ENCODE results near the gene ENTPD8.
"Not testable (repeated sequence)": the region's sequence is repeated elsewhere in the genome, so short reads cannot be mapped to it uniquely, and the experiment has no call there.

The ENTPD8 gene

GRCh38 chr9:137410236-137410890, 30.8 kb downstream of the ENTPD8 start:
- not testable (repeated sequence) for DNase-seq

- no peak for DNase-seq
These were observed 31.6 kb downstream of the ENTPD8 start for GRCh38 chr9:137409515-137409914.

GRCh38 chr9:137408651-137409405, 32.3 kb downstream of the ENTPD8 start:
- no peak for DNase-seq

GRCh38 chr9:137407590-137408300, 33.4 kb downstream of the ENTPD8 start:
- DNase-seq, result no peak

GRCh38 chr9:137406876-137407589, 34.1 kb downstream of the ENTPD8 start:
- DNase-seq, result peak; percentile 56

- no peak for DNase-seq
These were observed 34.9 kb downstream of the ENTPD8 start for GRCh38 chr9:137406085-137406760.

- DNase-seq, result no peak
These were observed 35.5 kb downstream of the ENTPD8 start for GRCh38 chr9:137405677-137406081.

- DNase-seq, result no peak
These were observed 36.1 kb downstream of the ENTPD8 start for GRCh38 chr9:137404961-137405567.

- no peak for DNase-seq
These were observed 37.9 kb downstream of the ENTPD8 start for GRCh38 chr9:137403269-137403668.

- DNase-seq, result no peak
These were observed 38.4 kb downstream of the ENTPD8 start for GRCh38 chr9:137402746-137403145.

GRCh38 chr9:137398561-137399468, 42.3 kb downstream of the ENTPD8 start:
- DNase-seq, result no peak

GRCh38 chr9:137397675-137398423, 43.3 kb downstream of the ENTPD8 start:
- DNase-seq, result no peak

GRCh38 chr9:137396634-137397367, 44.4 kb downstream of the ENTPD8 start:
- DNase-seq, result no peak

- DNase-seq, result no peak
These were observed 44.9 kb downstream of the ENTPD8 start for GRCh38 chr9:137396227-137396626.

GRCh38 chr9:137395666-137396010, 45.5 kb downstream of the ENTPD8 start:
- DNase-seq, result no peak

- no peak for DNase-seq
These were observed 46.1 kb downstream of the ENTPD8 start for GRCh38 chr9:137394866-137395665.

- DNase-seq, result no peak
These were observed 47.7 kb downstream of the ENTPD8 start for GRCh38 chr9:137393176-137394150.

Measured in NCI-H510A (cell line).